Kidney epithelial cell (primary cell): ENCODE data around the gene PDZK1. TPM values are rescaled to one million over a fixed set of nuclear protein-coding genes. Genes with fewer than 3 reads are reported as not detected.

ENCODE experiments used
- DNase-seq: peaks from one replicate; pipeline ENCODE4 v3.0.0-alpha.2; 2010; ENCODE audit warnings: low read depth
- H3K27me3 ChIP-seq: 2 replicates; pipeline ENCODE4 v1.6.0; 2011; ENCODE audit warnings: low read length; ENCODE audit not compliant: control insufficient read depth, insufficient read depth
- H3K36me3 ChIP-seq: 2 replicates; pipeline ENCODE4 v1.5.1; 2011; ENCODE audit warnings: low read length; ENCODE audit not compliant: control insufficient read depth, insufficient read depth
- H3K4me3 ChIP-seq: 2 replicates; pipeline ENCODE4 v1.5.1; 2011; ENCODE audit warnings: low read depth, mild to moderate bottlenecking, control low read depth, low read length
- total RNA-seq: library from RNA; depleted of rRNA; stranded (reverse); fragments of >200 nt; gene quantifications from 2 replicates; pipeline ENCODE4 v1.2.3, GENCODE V29; 2015
- TF ChIP-seq, protein P1 (sequence below): IDR thresholded peaks from 2 replicates; pipeline ENCODE4 v1.5.1; 2011; ENCODE audit warnings: mild to moderate bottlenecking, moderate library complexity, low read length, control low read depth, inconsistent platforms; ENCODE audit not compliant: insufficient read depth, poor library complexity, severe bottlenecking

The PDZK1 gene
- total RNA-seq, 1 donor from 2014 or later = not detected

DNA sequence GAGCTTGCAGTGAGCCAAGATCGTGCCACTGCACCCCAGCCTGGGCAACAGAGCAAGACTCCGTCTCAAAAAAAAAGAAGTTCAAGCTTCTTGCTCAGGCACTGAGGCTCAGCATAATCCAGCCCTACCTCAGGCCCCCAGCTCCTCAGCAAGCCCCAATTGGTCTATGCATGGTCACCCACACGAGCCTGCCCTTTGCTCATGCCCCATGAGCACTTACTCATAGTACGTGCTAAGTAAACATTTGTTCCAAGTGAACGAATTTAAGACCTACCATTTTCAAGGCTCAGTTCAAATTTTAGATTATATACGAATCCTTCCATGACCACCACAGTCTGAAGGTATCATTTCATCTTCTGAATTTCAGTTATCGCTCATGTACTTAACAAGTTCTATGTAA, 4.3 kb downstream of the PDZK1 start:
- H3K36me3 ChIP-seq = no peaks in the 10 kb centered on the region
- TF ChIP-seq, protein P1, sequence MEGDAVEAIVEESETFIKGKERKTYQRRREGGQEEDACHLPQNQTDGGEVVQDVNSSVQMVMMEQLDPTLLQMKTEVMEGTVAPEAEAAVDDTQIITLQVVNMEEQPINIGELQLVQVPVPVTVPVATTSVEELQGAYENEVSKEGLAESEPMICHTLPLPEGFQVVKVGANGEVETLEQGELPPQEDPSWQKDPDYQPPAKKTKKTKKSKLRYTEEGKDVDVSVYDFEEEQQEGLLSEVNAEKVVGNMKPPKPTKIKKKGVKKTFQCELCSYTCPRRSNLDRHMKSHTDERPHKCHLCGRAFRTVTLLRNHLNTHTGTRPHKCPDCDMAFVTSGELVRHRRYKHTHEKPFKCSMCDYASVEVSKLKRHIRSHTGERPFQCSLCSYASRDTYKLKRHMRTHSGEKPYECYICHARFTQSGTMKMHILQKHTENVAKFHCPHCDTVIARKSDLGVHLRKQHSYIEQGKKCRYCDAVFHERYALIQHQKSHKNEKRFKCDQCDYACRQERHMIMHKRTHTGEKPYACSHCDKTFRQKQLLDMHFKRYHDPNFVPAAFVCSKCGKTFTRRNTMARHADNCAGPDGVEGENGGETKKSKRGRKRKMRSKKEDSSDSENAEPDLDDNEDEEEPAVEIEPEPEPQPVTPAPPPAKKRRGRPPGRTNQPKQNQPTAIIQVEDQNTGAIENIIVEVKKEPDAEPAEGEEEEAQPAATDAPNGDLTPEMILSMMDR = no peak
- no peak for DNase-seq
- H3K4me3 ChIP-seq = no peak overlapping the region
- H3K27me3 ChIP-seq = no peaks in the 10 kb centered on the region

DNA sequence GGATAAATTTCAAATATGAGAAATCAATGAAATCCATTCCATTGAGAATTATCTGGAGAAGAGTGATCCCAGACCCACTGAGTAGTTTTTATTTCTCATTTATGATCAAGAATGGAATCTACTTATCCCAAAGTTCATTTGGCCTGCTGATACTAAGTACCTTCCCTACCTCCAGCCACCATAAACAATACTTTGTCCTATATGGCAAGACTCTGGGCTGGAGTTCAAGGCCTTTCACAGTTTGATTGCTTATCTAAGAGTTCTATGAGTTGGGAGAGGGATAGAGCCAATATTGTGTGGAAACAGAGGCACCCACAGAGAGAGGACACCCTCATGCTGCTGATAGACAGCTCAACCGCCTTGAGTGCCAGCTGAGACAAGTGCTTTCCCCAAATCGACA, 5.1 kb downstream of the PDZK1 start:
- TF ChIP-seq, protein P1 = no peak
- DNase-seq = no peak
- Histone ChIP-seq H3K4me3 (no peak overlapping the region), H3K36me3 (no peaks in the 10 kb centered on the region), H3K27me3 (no peaks in the 10 kb centered on the region)

DNA sequence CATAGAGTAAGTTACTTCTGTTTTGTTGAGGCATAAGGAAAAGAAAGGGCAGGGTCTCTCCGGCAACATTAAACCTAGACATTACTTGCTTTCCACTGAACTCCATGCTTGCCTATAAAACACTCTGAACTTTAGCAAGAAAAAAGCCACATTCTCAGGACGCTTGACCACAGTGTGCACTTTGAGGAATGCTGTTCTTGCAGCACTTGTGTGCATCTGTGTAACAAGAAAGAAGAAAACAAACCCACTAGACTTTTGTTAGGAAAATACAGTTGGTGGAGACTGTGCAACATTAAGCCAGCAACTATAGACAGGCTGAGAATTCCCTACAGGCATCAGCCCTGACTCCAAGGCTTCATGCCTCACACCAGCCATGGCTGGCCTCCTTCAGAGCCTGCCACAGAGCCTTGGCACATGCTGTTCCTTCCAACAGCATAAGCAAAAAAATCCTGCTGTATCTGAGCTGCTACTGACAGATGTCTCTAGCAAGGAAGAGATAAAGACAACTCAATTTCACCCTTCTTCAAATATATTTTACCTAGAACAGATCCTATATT, 5.8 kb downstream of the PDZK1 start:
- H3K4me3 ChIP-seq = no peak overlapping the region
- TF ChIP-seq, protein P1 = no peak
- DNase-seq = no peak
- H3K27me3 ChIP-seq = no peaks in the 10 kb centered on the region
- no peaks in the 10 kb centered on the region for H3K36me3 ChIP-seq

DNA sequence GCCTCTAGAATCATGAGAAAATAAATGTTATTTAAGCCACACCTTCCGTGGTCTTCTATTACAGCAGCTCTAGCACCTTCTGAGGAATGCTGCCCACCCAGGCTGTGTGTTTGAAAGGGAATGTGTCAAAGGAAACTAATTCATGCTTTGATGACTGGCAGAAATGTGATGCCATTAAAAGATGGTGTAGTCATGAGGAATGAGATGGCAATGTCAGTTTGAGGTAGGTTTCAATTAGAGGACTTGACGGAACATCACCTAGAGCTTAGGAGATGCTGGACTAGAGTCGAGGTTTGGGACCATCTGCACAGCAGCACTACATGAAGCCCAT, 10.6 kb downstream of the PDZK1 start:
- Histone ChIP-seq H3K36me3 (no peaks in the 10 kb centered on the region), H3K4me3 (no peak overlapping the region), H3K27me3 (no peaks in the 10 kb centered on the region)
- TF ChIP-seq, protein P1 = no peak
- DNase-seq = no peak

DNA sequence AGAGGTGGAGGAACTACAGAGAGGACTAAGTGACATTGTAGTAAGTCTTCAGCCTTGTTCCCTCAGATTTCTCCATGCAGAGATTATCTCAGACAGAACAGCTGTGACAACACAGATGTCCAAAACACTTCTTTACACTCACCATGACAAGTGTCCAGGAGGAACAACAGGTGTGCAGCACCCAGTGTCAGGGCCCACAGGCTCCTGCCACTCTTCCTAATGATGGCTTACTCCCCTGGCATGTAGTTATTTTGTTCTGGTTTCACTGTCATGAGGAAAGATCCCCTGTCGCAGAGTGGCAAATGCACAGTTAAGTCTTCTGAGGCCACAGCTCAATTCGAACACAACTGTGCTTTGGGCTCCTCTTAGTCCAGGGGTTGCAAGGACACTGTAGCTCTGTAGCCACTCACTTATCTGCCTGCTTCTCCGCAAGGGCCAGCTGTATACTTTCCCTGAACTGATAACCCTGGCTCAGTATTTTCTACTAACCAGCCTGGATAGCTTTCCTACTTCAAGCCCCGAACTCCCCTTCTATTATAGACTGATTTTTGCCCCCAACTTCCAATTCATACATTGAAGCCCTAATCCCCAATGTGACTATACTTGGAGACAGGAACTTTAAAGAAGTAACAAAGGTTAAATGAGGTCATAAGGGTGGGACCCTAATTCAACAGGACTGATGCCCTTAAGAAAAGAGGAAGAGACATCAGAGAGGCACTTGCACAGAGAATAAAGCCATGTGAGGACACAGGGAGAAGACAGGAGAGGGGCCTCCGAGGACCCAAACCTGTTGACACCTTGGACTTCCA, 11.1 kb downstream of the PDZK1 start:
- TF ChIP-seq, protein P1 = no peak
- no peak overlapping the region for H3K4me3 ChIP-seq
- no peaks in the 10 kb centered on the region for H3K27me3 ChIP-seq
- no peaks in the 10 kb centered on the region for H3K36me3 ChIP-seq
- no peak for DNase-seq
